Activated CD4-positive, alpha-beta T cell treated with anti-CD3 and anti-CD28 coated beads for 36 hours (primary cell): ENCODE measurements around the gene C4orf33. TPM values are rescaled to one million over a fixed set of nuclear protein-coding genes. Genes with fewer than 3 reads are reported as not detected.
"Not testable (repeated sequence)": the region's sequence is repeated elsewhere in the genome, so short reads cannot be mapped to it uniquely, and the experiment has no call there.

Experiments used
- ATAC-seq: fragments of 200-7000 bp; cut with Tn5 transposase; one replicate; pipeline ENCODE4 v1.10.0; 2021; ENCODE audit warnings: mild to moderate bottlenecking, moderate library complexity
- CTCF ChIA-PET: fragments of 350-600 bp; sonication (Branson Sonifier 250); formaldehyde crosslinking; loops from one replicate; lab custom pipeline; 2021; ENCODE audit warnings: antibody characterized with exemption; lab: Charles Lee
- POLR2A ChIA-PET: fragments of 350-600 bp; sonication (Branson Sonifier 250); formaldehyde crosslinking; loops from one replicate; lab custom pipeline; 2021; ENCODE audit warnings: antibody characterized with exemption, inconsistent platforms; lab: Charles Lee
- DNase-seq: peaks from one replicate; pipeline ENCODE4 v3.0.0-alpha.2; 2020
- H3K27ac Mint-ChIP-seq: one replicate; pipeline ENCODE4 v1.8.0; 2021; ENCODE audit warnings: mixed read lengths
- H3K27me3 Mint-ChIP-seq: one replicate; pipeline ENCODE4 v1.8.0; 2021; ENCODE audit warnings: mixed read lengths
- H3K36me3 Mint-ChIP-seq: one replicate; pipeline ENCODE4 v1.8.0; 2021; ENCODE audit warnings: low read depth, mixed read lengths
- H3K4me1 Mint-ChIP-seq: one replicate; pipeline ENCODE4 v1.8.0; 2021; ENCODE audit warnings: mixed read lengths
- H3K4me3 Mint-ChIP-seq: one replicate; pipeline ENCODE4 v1.8.0; 2021; ENCODE audit warnings: mild to moderate bottlenecking, moderate library complexity, mixed read lengths
- H3K9me3 Mint-ChIP-seq: one replicate; pipeline ENCODE4 v1.8.0; 2021; ENCODE audit warnings: low read depth, mixed read lengths
- intact Hi-C, 2 experiments: fragments of 100-400 bp; cut with DNase I in 1 of 2; cut with micrococcal nuclease in 1 of 2; formaldehyde crosslinking; loops; one replicate each; pipeline versions ENCODE4 v1.14.2 to v1.15.1; 2022 to 2024; cut with DNase I, micrococcal nuclease
- total RNA-seq, 2 experiments: library from RNA; stranded (reverse); gene quantifications; one replicate each; pipeline ENCODE4 v1.2.3, GENCODE V29; 2021

Gene C4orf33
- total RNA-seq, 2 experiments from 2014 or later: 14.8 to 16.9 TPM

GRCh38 chr4:129126614-129127013 lies 30.7 kb downstream of the C4orf33 start:
- H3K27ac Mint-ChIP-seq, H3K9me3 Mint-ChIP-seq, H3K27me3 Mint-ChIP-seq, ATAC-seq, H3K36me3 Mint-ChIP-seq, DNase-seq, intact Hi-C loops, POLR2A ChIA-PET, H3K4me3 Mint-ChIP-seq, H3K4me1 Mint-ChIP-seq: not testable (repeated sequence)
- CTCF ChIA-PET: interaction anchor here (0.6 kb wide), 1 partner anchor 117 kb away, joined by 3 read pairs; no protein-coding TSS in a partner anchor

DNA sequence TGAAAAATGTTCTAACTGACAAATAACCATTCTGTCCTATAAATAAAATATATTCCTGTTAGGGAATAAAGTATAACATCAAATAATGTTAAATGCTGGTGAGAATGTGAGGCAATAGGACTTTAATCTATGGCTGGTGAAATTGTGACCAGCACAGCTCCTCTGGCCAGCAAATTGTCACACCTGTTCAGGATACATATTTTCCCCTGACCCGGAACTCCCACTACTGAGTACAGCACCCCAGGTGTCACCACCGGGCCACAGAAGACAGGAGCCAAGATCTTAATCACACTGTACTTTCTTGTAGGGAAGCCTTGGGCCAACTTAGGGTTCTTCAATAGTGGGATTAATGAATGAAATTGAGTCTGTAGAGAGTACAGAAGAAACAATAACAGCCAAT lies 33.2 kb downstream of the C4orf33 start:
- no peaks in the 10 kb centered on the region for H3K36me3 Mint-ChIP-seq
- no peak overlapping the region for H3K27ac Mint-ChIP-seq
- no peaks in the 10 kb centered on the region for H3K4me1 Mint-ChIP-seq
- CTCF ChIA-PET: no interaction called here
- no peak for ATAC-seq
- intact Hi-C loops: no loop called here
- no peak overlapping the region for H3K4me3 Mint-ChIP-seq
- peaks cover 5% of the 10 kb centered on the region for H3K9me3 Mint-ChIP-seq
- POLR2A ChIA-PET: no interaction called here
- H3K27me3 Mint-ChIP-seq: no peaks in the 10 kb centered on the region
- DNase-seq: no peak

DNA sequence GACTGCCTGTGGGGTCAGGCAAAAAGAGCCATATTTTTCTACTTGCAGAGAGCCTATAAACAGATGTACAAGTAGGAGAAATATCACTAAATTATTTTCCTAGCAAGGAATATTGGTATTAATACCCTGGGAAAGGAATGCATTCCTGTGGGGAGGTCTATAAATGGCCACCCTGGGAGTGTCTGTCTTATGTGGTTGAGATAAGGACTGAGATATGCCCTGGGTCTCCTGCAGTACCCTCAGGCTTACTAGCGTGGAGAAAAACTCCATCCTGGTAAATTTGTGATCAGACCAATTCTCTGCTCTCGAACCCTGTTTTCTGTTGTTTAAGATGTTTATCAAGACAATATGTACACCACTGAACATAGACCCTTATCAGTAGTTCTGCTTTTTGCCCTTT lies 35.4 kb downstream of the C4orf33 start:
- DNase-seq: no peak
- Mint-ChIP-seq H3K4me1 (no peaks in the 10 kb centered on the region), H3K36me3 (no peaks in the 10 kb centered on the region), H3K4me3 (no peak overlapping the region), H3K27ac (no peak overlapping the region), H3K27me3 (no peaks in the 10 kb centered on the region), H3K9me3 (peaks cover 4% of the 10 kb centered on the region)
- ChIA-PET CTCF (no interaction called here), POLR2A (no interaction called here)
- intact Hi-C loops: no loop called here
- ATAC-seq: no peak

GRCh38 chr4:129136433-129136832 lies 40.5 kb downstream of the C4orf33 start:
- no peak for ATAC-seq
- Mint-ChIP-seq H3K4me1 (no peaks in the 10 kb centered on the region), H3K36me3 (no peaks in the 10 kb centered on the region), H3K27me3 (peaks cover 2% of the 10 kb centered on the region), H3K9me3 (peaks cover 4% of the 10 kb centered on the region), H3K27ac (no peak overlapping the region), H3K4me3 (no peak overlapping the region)
- ChIA-PET CTCF (no interaction called here), POLR2A (no interaction called here)
- no peak for DNase-seq
- intact Hi-C loops: no loop called here

DNA sequence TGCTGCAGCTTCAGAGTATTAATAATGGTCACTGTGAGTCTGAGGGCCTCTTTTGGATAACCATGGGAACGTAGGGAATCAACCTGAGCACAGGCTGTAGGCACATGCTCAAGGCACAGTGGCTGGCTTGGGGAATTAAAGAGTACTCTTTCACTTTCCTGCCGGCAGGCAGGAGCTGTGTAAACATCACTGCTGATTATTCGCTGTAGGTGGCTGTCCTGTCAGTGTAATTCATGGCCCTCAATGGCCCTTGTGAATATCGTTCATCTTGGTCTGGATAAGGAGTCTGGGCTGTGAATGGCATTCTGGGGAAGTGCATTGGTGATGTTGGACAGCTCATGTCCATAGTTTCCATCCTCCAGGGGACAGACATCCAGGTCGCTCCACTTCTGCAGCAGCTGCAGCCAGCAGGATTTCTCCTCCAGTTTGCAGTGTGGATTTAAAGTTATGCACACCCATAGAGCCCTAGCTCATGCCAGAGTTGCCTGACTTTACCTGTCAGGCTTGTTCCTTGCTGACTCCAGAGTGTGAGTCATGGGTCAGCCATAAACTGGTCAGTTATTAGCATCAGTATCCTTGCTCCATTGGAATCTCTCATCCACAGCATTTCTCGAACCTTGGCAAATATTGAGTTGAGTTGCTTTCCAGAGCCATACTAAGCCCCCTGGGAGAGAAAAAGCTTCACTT lies 43.0 kb downstream of the C4orf33 start:
- H3K4me3 Mint-ChIP-seq: no peak overlapping the region
- DNase-seq: no peak
- no peaks in the 10 kb centered on the region for H3K36me3 Mint-ChIP-seq
- H3K4me1 Mint-ChIP-seq: no peaks in the 10 kb centered on the region
- intact Hi-C loops: no loop called here
- peaks cover 2% of the 10 kb centered on the region for H3K27me3 Mint-ChIP-seq
- CTCF ChIA-PET: no interaction called here
- POLR2A ChIA-PET: no interaction called here
- no peak overlapping the region for H3K27ac Mint-ChIP-seq
- no peak for ATAC-seq
- no peaks in the 10 kb centered on the region for H3K9me3 Mint-ChIP-seq

GRCh38 chr4:129140521-129140920 lies 44.6 kb downstream of the C4orf33 start:
- CTCF ChIA-PET: no interaction called here

GRCh38 chr4:129143359-129143758 lies 47.4 kb downstream of the C4orf33 start:
- intact Hi-C loops: no loop called here
- H3K27me3 Mint-ChIP-seq: peaks cover 5% of the 10 kb centered on the region
- no peak overlapping the region for H3K4me3 Mint-ChIP-seq
- DNase-seq (no peak), ATAC-seq (no peak)
- no peaks in the 10 kb centered on the region for H3K4me1 Mint-ChIP-seq
- H3K27ac Mint-ChIP-seq: no peak overlapping the region
- no peaks in the 10 kb centered on the region for H3K36me3 Mint-ChIP-seq
- ChIA-PET CTCF (interaction anchor here (0.6 to 0.7 kb wide), 2 partner anchors 22 to 580 kb away, joined by 3 read pairs; no protein-coding TSS in a partner anchor), POLR2A (no interaction called here)
- H3K9me3 Mint-ChIP-seq: no peaks in the 10 kb centered on the region

More at GRCh38 chr4:129140521-129140920, 44.6 kb downstream of the C4orf33 start:
- intact Hi-C loops: no loop called here
- POLR2A ChIA-PET: no interaction called here
- Mint-ChIP-seq H3K27ac (no peak overlapping the region), H3K4me3 (no peak overlapping the region), H3K36me3 (no peaks in the 10 kb centered on the region), H3K4me1 (no peaks in the 10 kb centered on the region), H3K27me3 (peaks cover 5% of the 10 kb centered on the region), H3K9me3 (no peaks in the 10 kb centered on the region)
- DNase-seq: no peak
- no peak for ATAC-seq

GRCh38 chr4:129144755-129145206 lies 48.8 kb downstream of the C4orf33 start:
- no peak for DNase-seq
- Mint-ChIP-seq H3K9me3 (no peaks in the 10 kb centered on the region), H3K27me3 (peaks cover 5% of the 10 kb centered on the region), H3K36me3 (no peaks in the 10 kb centered on the region), H3K4me3 (no peak overlapping the region), H3K4me1 (no peaks in the 10 kb centered on the region), H3K27ac (no peak overlapping the region)
- intact Hi-C loops: no loop called here
- ChIA-PET POLR2A (no interaction called here), CTCF (no interaction called here)
- no peak for ATAC-seq

DNA sequence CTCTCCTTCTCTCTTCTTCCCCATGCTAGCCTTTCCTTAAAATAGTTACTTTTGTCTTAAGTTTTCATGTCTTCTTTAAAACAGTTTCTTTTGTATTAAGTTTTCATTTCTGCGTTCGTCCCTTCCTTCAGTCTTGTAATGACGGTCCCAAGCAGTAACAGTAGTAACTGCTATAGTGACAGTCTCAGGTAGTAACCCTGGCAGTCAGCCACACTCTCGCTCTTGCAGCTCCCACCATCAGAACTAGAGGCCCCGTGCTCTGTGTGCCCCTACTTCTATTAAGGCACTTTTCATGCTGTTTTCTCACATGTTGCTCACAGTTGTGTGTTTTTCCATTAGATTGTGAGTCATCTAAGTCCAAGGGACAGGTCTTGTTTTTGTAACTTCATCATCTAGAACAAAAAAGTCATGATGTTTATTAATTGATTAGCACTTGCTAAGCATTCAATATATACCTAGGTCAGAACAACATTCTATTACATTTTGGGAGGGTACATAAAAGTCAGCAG lies 49.3 kb downstream of the C4orf33 start:
- POLR2A ChIA-PET: no interaction called here
- ATAC-seq: no peak

DNA sequence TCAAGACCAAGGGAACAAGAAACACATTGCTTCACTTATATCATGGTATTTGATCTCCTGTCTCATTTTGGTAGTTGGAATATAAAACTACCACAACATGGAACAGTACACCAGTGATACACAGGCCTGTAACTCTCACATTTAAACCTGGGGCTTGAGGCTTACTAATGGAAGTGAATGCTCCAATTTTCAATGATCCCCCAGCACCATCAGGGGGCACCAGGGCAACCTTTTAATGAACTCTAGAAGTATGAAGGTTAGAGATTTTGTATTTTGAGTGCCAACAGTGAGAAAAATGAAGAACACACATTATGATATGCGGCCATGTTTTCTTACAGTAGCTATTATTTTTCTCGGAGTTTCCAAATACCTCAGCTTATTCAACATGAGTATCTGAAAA lies 50.7 kb downstream of the C4orf33 start:
- CTCF ChIA-PET: no interaction called here

More for the DNA sequence above, 49.3 kb downstream of the C4orf33 start:
- no peak overlapping the region for H3K4me3 Mint-ChIP-seq
- H3K4me1 Mint-ChIP-seq: no peaks in the 10 kb centered on the region
- no peaks in the 10 kb centered on the region for H3K9me3 Mint-ChIP-seq
- H3K27ac Mint-ChIP-seq: no peak overlapping the region
- H3K36me3 Mint-ChIP-seq: no peaks in the 10 kb centered on the region
- intact Hi-C loops: no loop called here
- H3K27me3 Mint-ChIP-seq: peaks cover 5% of the 10 kb centered on the region
- CTCF ChIA-PET: no interaction called here
- DNase-seq: no peak

DNA sequence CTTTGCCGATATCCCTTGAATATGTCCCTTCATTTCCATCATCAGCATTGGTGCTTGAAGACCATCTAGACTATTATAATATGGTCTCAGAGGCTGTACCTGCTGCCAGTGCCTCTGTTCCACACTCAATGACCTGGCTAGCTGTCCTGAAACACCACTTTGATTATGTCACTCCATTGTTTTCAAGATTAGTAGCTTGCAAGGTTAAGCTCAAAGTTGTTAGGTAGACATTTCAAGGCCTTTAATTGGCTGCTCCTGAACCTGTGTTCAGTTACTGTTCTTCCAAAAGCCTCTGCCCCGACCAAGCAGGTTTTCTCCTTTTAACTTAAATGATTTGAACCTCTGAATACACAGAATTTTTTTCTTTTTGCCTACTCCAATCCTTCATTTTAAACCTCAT lies 52.9 kb downstream of the C4orf33 start:
- H3K4me1 Mint-ChIP-seq: no peaks in the 10 kb centered on the region
- no peak overlapping the region for H3K4me3 Mint-ChIP-seq
- DNase-seq: no peak
- no peaks in the 10 kb centered on the region for H3K9me3 Mint-ChIP-seq
- H3K27ac Mint-ChIP-seq: no peak overlapping the region
- H3K36me3 Mint-ChIP-seq: no peaks in the 10 kb centered on the region
- ChIA-PET POLR2A (no interaction called here), CTCF (no interaction called here)
- ATAC-seq: no peak
- intact Hi-C loops: no loop called here
- peaks cover 5% of the 10 kb centered on the region for H3K27me3 Mint-ChIP-seq

More for the DNA sequence above, 50.7 kb downstream of the C4orf33 start:
- DNase-seq: no peak
- Mint-ChIP-seq H3K4me3 (no peak overlapping the region), H3K4me1 (no peaks in the 10 kb centered on the region), H3K36me3 (no peaks in the 10 kb centered on the region), H3K27me3 (peaks cover 3% of the 10 kb centered on the region), H3K9me3 (no peaks in the 10 kb centered on the region), H3K27ac (no peak overlapping the region)
- ATAC-seq: no peak
- POLR2A ChIA-PET: no interaction called here
- intact Hi-C loops: no loop called here

DNA sequence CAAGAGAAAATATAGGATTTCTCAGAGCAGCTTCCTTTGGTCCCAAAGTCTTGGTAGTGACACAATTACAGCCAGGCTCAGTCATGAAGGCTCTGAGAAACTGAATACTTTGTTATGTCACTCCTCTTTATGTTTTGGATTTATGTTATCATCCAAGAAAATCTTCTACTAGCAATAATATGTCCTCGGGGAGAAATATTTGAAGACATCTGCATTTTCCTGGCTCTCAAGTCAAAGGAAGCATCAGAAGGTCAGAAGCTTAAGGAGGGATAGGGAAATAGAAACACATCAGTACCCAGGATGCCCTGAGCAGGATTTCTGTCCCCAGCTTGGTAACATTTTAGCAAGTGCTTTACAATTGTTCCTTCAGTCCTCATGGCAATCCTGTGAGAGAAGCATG lies 54.0 kb downstream of the C4orf33 start:
- ChIA-PET POLR2A (no interaction called here), CTCF (interaction anchor here (0.6 kb wide), 1 partner anchor 694 kb away, joined by 3 read pairs; no protein-coding TSS in a partner anchor)
- Mint-ChIP-seq H3K9me3 (no peaks in the 10 kb centered on the region), H3K4me3 (no peak overlapping the region), H3K27me3 (peaks cover 4% of the 10 kb centered on the region), H3K27ac (no peak overlapping the region), H3K4me1 (no peaks in the 10 kb centered on the region), H3K36me3 (no peaks in the 10 kb centered on the region)
- ATAC-seq: no peak
- DNase-seq: no peak
- intact Hi-C loops: no loop called here
